ENCODE results near the gene PARD3. TPM values are rescaled to one million over a fixed set of nuclear protein-coding genes. Genes with fewer than 3 reads are reported as not detected.

Gene PARD3
- total RNA-seq, 1 donor from 2014 or later = 58.7 TPM

DNA sequence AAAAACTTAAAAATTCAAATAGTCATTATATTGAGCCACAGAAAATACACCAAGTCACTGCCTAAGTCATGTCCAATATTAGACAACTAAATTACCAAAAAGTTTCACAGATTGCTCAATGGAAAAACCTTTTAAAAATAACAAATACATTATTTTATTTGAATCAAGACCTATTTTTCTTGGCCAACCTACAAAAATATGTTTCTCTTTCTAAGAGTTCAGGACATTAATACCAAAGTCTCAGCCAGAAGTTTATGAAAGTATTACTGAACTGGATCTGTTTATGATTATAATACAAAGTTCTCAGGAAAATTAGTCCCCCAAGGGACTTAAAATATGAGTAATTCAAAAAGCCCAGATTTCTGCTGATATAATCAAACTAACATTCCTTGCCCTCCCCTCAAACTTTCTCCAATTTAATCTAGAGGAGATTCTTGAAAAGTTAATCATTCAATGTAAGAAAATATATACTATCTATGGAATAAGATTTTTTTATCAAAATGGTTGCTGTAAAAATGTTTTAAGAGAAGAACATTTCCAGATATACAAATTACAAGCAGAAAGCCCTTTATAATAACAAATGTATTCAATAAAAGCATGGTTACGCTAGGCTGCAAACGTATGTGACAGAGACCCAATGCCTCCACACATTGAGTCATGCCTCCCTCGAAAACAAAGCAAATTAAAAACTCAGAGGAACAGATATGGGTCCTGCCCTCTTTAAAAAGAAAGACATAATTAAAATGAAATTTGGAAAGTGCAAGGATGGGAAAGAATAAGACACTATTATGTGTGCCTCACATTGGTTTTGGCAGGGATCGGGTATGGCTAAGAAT, 381.6 kb downstream of the PARD3 start:
- DNase-seq (ENCODE audit: low spot score) = no peak
- Histone ChIP-seq H3K9ac (no peak overlapping the region), H3K27me3 (no peaks in the 10 kb centered on the region), H3K4me3 (no peak overlapping the region), H4K20me1 (ENCODE audit: low read depth) (peaks cover 4% of the 10 kb centered on the region), H3K4me2 (no peak overlapping the region), H3K79me2 (ENCODE audit: low read depth) (peaks cover 5% of the 10 kb centered on the region), H3K4me1 (peaks cover 3% of the 10 kb centered on the region), H3K9me3 (ENCODE audit: low read depth) (no peaks in the 10 kb centered on the region), H3K27ac (no peak overlapping the region), H3F3A (ENCODE audit: low read depth) (no peaks in the 10 kb centered on the region), H2AFZ (replicated peaks) (no peak overlapping the region), H3K36me3 (no peaks in the 10 kb centered on the region)
- H3K27ac Mint-ChIP-seq = no peak overlapping the region
- peaks cover 6% of the 10 kb centered on the region for H3K36me3 Mint-ChIP-seq
- H3K4me3 Mint-ChIP-seq = no peak overlapping the region
- H3K27me3 Mint-ChIP-seq (ENCODE audit: insufficient read depth, low read depth) = peaks cover 3% of the 10 kb centered on the region
- H3K4me1 Mint-ChIP-seq = peaks cover 32% of the 10 kb centered on the region
- TF ChIP-seq EZH2 (IDR thresholded peaks at IDR 0.05) (no peak), EZH2phosphoT487 (IDR thresholded peaks at IDR 0.05) (no peak)
- TF ChIP-seq, protein P1, sequence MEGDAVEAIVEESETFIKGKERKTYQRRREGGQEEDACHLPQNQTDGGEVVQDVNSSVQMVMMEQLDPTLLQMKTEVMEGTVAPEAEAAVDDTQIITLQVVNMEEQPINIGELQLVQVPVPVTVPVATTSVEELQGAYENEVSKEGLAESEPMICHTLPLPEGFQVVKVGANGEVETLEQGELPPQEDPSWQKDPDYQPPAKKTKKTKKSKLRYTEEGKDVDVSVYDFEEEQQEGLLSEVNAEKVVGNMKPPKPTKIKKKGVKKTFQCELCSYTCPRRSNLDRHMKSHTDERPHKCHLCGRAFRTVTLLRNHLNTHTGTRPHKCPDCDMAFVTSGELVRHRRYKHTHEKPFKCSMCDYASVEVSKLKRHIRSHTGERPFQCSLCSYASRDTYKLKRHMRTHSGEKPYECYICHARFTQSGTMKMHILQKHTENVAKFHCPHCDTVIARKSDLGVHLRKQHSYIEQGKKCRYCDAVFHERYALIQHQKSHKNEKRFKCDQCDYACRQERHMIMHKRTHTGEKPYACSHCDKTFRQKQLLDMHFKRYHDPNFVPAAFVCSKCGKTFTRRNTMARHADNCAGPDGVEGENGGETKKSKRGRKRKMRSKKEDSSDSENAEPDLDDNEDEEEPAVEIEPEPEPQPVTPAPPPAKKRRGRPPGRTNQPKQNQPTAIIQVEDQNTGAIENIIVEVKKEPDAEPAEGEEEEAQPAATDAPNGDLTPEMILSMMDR (IDR thresholded peaks at IDR 0.05) = no peak
- no peaks in the 10 kb centered on the region for H3K9me3 Mint-ChIP-seq

DNA sequence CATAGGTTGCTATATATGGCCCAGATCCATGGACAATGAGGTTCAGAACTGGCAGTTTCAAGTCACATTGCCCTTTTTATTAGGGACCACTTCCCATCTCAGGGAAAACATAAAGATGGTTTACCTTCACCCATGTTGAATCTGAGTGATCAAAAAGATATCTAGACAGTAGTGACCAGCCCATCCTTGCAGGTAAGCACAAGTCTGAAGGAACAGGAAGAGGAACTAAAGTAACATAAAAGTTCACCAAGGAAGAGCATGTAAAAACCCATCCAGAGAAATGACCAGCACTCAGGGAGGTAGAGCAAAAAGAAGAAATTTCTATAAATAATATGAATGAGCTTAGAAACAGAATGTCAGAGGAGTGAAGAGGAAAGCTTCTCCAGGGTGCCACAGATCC, 382.5 kb downstream of the PARD3 start:
- H3K4me3 Mint-ChIP-seq = no peak overlapping the region
- peaks cover 39% of the 10 kb centered on the region for H3K4me1 Mint-ChIP-seq
- no peak overlapping the region for H3K27ac ChIP-seq
- no peaks in the 10 kb centered on the region for H3F3A ChIP-seq (ENCODE audit: low read depth)
- H4K20me1 ChIP-seq (ENCODE audit: low read depth) = peaks cover 13% of the 10 kb centered on the region
- no peak overlapping the region for H3K9ac ChIP-seq
- H2AFZ ChIP-seq (replicated peaks) = no peak overlapping the region
- peaks cover 7% of the 10 kb centered on the region for H3K4me1 ChIP-seq
- peaks cover 7% of the 10 kb centered on the region for H3K27me3 ChIP-seq
- no peak overlapping the region for H3K4me3 ChIP-seq
- no peak overlapping the region for H3K4me2 ChIP-seq
- H3K79me2 ChIP-seq (ENCODE audit: low read depth) = peaks cover 5% of the 10 kb centered on the region
- TF ChIP-seq, protein P1 (IDR thresholded peaks at IDR 0.05) = no peak
- TF ChIP-seq EZH2 (IDR thresholded peaks at IDR 0.05) (no peak), EZH2phosphoT487 (IDR thresholded peaks at IDR 0.05) (no peak)
- H3K9me3 Mint-ChIP-seq = no peaks in the 10 kb centered on the region
- H3K27me3 Mint-ChIP-seq (ENCODE audit: insufficient read depth, low read depth) = peaks cover 4% of the 10 kb centered on the region
- H3K36me3 Mint-ChIP-seq = peaks cover 6% of the 10 kb centered on the region
- no peak overlapping the region for H3K27ac Mint-ChIP-seq
- DNase-seq (ENCODE audit: low spot score) = no peak
- no peaks in the 10 kb centered on the region for H3K9me3 ChIP-seq (ENCODE audit: low read depth)
- H3K36me3 ChIP-seq = no peaks in the 10 kb centered on the region

DNA sequence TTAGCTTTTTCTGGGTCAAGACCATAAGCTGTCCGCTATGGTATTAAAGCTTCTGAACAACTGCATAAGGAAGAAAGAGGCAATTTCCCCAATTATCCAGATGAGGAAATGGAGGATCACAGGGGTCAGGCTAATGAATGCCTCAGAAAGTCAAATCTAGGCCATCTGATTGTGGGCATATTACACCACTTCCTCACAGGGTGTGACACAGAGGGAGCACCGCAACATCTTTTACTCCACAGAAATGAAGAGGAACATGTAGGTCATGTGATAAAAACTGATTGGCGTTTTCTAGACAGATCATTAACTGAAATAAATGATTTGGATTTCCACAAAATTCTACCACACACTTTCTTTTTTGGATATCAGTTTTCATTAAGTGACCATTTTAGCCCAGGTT, 384.4 kb downstream of the PARD3 start:
- H3K79me2 ChIP-seq (ENCODE audit: low read depth) = peaks cover 5% of the 10 kb centered on the region
- peaks cover 7% of the 10 kb centered on the region for H3K27me3 Mint-ChIP-seq (ENCODE audit: insufficient read depth, low read depth)
- peak overlapping the region; percentile 57 for H3K27ac Mint-ChIP-seq
- H3K4me1 Mint-ChIP-seq = peaks cover 53% of the 10 kb centered on the region
- no peak overlapping the region for H2AFZ ChIP-seq (replicated peaks)
- no peaks in the 10 kb centered on the region for H3K9me3 Mint-ChIP-seq
- no peak overlapping the region for H3K4me2 ChIP-seq
- peaks cover 3% of the 10 kb centered on the region for H3F3A ChIP-seq (ENCODE audit: low read depth)
- H3K4me3 ChIP-seq = no peak overlapping the region
- no peak overlapping the region for H3K9ac ChIP-seq
- H3K27me3 ChIP-seq = peaks cover 8% of the 10 kb centered on the region
- DNase-seq (ENCODE audit: low spot score) = no peak
- H3K36me3 Mint-ChIP-seq = peaks cover 5% of the 10 kb centered on the region
- no peak overlapping the region for H3K4me3 Mint-ChIP-seq
- no peak for TF ChIP-seq EZH2 (IDR thresholded peaks at IDR 0.05)
- no peak for TF ChIP-seq EZH2phosphoT487 (IDR thresholded peaks at IDR 0.05)
- TF ChIP-seq, protein P1 (IDR thresholded peaks at IDR 0.05) = no peak
- H4K20me1 ChIP-seq (ENCODE audit: low read depth) = peaks cover 31% of the 10 kb centered on the region
- H3K27ac ChIP-seq = no peak overlapping the region
- no peaks in the 10 kb centered on the region for H3K36me3 ChIP-seq
- H3K4me1 ChIP-seq = peaks cover 9% of the 10 kb centered on the region
- no peaks in the 10 kb centered on the region for H3K9me3 ChIP-seq (ENCODE audit: low read depth)

Data from neural progenitor cell (in vitro differentiated cells).